DLD1 (cell line): ENCODE measurements around the gene GALNT18.

Experiments used
- in situ Hi-C: cut with HindIII; loops from 2 replicates; pipeline ENCODE4 v1.10.0; 2017; ENCODE audit warnings: low sequenced_read_pairs

The GALNT18 gene

DNA sequence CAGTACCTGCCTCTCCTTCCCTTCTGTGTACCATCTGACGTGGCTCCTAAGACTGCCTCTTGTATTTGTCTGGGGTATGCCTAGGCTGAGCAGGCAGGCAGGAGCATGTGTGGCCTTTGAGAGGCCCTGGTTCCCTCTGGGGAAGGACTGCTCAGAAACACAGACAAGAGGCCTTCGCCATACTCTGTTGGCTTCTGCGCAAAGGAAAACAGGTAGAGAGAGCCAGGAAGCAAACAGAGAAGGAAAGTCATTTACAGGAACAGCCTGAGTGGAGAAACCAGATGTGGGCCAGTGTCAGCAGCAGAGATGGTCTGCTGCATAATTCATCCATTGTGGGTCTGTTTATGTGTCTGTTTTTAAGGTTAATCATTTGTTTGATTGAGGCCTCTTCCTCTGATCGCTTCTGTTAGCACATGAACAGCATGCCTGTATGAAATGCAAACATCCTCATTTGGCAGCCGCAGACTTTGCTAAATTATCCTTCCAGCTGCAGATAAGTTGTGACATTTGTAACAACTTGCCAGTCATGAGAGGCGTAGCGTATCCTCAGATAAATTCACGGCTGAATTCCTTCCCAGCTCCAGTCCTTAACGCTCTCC is 119.4 kb downstream of the GALNT18 start:
- in situ Hi-C loops, result no loop called here

DNA sequence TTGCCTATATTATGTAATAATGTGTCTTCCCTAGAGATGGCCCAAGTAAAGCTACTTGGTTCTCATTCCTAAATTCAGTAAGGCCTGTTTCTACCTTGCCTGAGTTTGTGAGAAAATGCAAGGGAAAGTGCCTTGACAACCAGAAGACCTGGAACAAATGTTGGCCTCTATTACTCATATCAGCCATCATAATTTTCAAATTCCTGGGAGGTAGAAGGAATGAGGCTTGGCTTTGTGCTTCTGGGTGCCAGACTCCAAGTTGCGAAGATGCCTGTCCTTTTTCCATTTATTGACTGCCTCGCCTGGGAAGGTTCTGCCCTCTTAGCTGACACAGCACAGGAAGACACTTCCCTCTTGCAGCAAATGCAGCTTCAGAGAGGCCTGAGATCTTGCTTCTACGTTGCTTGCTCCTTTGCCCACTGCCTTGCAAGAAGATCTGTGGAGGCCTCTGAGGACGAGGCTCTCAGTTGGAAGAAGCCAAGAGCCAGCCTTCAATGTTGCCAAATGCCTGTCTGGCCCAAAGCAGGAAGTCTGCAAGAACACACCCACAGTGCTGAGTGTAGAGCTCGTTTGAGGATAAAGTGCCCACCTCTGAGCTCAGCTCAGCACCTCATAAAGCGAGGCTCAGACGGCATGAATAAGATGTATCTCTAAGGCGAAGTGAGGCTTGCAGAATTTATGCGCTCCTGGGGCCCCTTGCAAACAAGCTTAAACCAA is 120.1 kb downstream of the GALNT18 start:
- in situ Hi-C loops, result no loop called here

DNA sequence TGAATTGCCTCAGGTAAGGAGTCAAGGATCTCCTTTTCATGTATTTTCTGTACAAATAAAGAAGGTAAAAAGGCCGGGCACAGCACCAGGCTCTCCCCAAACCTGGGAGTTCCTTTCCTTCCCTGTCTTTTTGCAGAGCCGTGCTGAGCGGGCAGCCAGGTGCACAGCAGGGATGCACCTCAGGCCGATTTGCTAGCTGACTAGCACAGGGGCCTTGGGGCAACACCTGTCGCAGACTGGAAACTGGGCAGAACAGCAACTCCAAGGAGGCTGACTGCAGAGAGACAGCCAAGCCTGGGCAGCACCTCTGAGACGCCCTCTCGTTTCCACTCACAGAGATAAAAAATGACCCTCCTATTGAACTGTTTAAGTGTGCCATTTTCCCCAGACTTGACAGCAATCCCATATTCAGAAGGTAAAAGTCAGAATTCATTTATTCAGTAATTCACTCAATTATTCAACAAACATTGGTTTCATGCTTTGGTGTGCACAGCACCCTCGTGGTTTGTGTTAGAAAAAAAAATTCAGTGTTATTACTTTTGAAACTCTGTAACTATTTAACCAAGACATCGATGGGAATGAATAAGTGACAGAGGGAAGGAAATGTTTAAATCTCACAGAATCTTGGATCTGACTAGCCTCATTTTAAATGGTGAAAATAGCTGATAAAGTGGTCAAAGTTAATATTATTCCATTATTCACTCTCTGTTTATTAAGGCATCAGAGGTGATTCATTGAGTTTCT is 120.9 kb downstream of the GALNT18 start:
- in situ Hi-C loops, result no loop called here

DNA sequence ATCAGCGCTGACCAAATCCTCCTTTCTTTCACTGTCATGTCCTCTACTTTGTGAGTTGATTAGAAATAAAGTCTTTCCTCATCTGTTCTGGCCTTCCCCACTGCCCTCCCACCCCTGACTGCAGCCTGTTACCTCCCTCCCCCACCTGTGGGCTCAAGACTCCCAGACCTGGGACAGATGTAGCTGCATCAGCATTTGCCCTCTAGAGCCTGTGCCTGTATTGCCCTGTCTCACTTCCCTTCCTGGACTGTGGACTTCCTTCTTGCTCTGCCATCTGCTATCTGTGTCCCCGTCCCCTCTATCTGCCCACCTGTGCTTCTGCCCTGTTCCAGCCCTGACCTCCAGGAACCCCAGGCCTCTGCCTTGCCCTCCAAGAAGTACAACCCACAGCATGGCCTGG is 122.5 kb downstream of the GALNT18 start:
- in situ Hi-C loops, result no loop called here

DNA sequence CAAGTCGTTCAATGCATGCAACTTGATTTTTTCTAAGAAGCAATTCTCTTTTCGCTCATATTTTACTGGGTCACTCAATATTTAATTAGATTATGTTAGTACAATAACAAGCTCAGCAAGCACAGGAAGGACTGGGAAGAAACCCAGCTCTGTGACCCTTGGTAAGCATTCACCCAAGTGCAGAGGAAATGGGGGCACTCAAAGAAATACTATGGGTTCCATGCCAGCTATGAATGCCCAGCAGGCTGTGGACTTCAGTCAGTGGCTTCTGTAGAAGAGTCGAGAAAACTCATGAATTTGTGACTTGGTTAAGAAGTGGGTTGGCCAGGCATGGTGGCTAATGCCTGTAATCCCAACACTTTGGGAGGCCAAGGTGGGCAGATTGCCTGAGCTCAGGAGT is 123.6 kb downstream of the GALNT18 start:
- in situ Hi-C loops, result no loop called here

DNA sequence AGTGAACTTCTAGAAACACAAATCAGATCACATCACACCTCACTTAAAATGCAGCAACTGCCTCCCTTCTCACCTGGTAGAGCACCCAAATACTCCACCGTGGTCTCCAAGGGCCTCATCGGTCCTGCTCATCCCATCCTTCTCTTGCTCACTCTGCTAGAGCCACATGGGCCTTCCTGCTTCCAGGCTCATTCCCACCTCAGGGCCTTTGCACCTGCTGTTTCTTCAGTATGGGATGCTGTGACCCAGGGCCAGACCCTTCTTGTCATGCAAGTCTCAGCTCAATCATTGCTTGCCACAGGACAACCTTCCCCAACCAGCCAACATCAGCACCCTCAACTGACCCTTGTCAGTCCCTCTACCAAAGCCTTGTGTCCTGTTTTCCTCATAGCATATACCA is 124.9 kb downstream of the GALNT18 start:
- in situ Hi-C loops, result no loop called here

DNA sequence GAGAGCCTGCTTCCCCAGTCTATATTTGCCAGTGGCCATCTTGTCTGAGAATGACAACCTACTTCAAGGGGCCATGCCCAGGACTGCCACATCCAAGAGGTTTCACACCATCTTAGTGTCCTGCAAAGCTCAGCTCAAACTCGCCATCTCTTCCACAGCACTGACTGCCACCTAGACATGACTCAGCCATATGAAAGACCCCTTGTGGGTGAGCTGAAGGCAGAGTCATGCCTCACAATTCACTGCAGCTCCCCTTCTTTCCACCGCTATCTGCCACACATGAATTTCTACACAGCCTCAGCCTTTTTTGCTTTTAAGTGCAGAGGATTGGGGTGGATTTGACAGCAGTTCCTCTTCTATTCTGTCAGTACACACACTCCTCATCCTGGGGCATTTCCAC is 127.5 kb downstream of the GALNT18 start:
- in situ Hi-C loops, result no loop called here

DNA sequence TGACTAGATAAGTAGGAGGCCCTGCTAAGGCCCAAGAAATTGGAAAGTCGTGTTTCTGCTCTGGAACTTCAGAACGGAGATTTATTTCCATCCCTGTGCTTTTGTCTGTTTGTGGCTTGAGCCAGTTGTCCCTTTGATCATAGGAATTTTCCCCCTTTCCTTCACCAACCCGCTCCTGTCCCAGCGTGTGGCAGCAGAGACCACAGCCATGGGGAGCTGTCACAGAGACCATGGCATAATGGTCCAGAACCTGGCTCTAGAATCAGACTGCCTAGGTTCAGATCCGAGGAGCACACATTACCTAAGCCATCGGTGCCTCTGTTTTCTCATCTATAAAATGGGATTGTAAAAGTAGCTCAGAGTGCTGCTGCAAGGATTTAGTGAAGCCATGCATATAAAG is 128.1 kb downstream of the GALNT18 start:
- in situ Hi-C loops, result no loop called here

DNA sequence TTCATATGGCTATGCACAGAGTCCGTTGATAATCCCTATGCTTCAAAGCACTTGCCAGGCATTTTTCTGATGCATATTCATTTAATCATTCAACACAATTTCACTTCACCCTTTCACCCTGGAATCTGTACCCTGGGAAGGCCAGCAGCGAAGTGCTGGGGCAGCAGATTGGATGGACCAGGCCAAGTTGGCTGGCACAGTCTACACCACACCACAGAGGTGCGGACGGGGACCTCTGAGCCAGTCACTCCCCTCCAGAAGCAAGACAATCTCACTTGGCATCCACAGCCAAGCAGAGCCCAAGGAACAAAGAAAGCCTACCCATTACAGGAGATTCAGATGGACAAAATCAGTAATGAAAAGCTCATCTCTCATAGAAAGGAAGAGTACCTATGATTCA is 130.2 kb downstream of the GALNT18 start:
- in situ Hi-C loops, result no loop called here

DNA sequence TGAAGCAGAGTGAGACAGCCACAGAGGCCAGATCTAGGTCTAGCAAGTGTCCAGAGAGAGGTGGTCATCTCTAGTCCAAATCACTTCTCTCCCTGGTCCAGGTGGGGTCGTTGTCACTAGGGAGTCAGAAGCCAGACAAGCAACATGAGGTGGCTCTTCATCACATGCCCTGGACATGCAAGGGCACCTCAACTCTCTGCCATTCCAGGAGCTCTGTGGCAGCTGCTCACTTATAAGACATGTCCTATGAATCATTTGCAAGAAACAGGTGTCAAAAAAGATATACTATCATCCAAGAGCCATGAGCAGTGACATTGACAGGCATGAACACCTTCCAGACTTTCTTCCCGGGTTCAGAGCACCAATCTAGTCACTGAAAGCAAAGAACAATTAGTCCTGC is 130.8 kb downstream of the GALNT18 start:
- in situ Hi-C loops, result no loop called here

DNA sequence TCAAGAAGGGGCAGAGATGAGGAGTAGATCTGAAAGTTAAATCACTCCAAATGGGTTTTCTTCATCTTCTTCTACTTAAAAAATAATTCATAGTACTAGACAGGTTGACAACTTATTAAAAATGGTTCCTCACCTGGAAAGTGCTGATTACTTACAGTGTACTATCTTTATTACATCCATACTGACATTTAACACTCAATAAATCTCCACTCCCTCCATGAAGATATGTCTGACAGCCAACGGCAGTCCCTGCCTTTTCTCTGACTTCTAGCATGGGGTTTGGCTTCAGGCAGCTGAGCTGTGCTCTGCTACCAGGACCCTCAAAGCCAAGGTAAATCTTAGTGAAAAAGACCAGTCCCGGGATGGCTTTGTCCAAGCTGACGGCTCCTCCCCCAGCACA is 135.4 kb downstream of the GALNT18 start:
- in situ Hi-C loops, result no loop called here

DNA sequence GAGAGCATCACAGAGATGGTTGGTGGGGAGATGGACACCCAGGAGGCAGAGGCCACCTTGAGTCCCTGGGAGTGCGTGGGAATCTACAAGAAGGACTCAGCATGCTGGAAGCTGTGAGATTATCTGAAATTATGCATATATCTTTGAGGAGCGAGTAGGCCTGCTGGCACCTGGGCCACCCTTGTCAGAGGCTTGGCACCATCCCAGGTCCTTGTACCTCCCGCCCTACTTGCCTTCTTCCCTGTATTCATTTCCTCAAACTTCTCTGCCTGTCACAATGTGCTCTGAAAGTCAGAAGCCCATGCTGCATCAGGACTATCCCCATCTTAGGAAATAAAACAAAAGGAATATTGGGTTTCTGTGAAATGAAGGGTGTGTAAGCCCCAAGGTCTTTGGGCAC is 135.8 kb downstream of the GALNT18 start:
- in situ Hi-C loops, result no loop called here

DNA sequence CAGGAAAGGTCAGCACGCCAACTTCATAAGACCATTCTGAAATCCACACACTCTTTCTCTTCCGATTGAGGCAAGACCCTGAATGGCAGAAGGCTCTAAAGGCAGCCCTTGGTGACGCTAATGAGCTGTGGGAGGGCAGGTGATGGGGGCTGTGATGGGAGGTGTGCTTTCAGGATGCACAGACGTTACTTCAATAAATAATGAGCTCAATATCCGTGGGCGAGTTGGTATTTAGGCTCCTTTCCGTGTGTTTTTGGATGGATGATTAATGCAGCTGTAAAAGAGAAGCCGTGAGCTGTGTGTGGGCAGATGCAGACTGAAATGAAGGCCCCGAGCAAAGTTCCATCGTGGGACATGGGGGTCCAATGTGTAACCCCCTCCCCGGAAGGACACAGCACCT is 138.2 kb downstream of the GALNT18 start:
- in situ Hi-C loops, result no loop called here

DNA sequence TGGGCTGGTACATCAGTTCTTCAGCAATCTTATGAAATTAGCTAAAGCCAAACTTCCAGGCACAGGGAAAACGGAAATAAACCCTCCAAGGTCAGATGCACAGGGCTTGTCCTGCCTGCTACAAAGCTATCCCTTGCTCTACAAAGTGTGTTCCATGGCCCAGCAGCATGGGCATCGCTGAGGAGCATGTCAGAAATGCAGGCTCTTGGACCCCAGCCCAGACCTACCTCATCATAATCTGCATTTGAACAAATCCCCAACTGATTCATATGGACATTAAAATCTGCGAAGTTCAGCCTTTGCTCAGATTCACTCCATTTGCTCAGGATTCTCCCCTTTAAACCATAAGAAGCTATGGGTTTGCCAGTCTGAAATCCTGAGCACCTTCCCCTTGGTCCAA is 139.1 kb downstream of the GALNT18 start:
- in situ Hi-C loops, result no loop called here

DNA sequence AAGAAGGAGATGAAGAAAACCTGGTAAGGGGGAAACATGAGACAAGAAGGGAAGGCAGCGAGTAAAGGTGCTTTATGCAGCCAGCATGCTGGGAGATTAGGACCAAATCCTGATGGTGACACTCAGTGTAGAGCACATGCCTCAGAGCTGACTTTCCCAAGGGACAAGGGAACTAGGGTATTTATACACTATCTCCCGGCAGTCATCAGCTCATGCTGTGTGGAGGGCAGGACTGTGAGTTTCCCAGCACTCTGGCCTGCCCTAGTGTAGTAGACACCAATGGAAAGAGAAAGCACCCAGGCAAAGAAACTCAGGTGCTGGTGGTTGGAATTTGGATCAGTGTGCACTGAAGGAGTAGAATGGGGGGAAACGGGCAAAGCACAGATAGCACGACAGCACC is 140.4 kb downstream of the GALNT18 start:
- in situ Hi-C loops, result no loop called here

DNA sequence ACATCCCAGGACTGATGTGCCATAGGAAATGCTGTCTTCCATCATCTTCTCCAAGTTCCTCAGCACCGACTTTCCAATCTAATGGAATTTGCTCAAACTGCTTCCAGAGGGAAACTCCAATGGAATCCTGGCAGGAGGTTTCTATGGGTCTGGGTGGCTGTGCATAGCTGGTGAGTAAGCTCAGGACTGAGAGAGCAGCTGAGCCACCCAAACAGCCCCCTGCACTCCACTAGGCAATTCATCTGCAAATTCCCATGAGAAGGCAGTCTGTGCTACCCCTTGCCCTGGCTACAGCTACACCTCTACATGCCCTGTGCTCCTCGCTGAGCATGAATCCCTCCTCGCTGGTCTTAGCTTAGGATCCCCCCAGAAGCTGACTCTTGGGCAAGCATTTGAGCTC is 140.8 kb downstream of the GALNT18 start:
- in situ Hi-C loops, result no loop called here

DNA sequence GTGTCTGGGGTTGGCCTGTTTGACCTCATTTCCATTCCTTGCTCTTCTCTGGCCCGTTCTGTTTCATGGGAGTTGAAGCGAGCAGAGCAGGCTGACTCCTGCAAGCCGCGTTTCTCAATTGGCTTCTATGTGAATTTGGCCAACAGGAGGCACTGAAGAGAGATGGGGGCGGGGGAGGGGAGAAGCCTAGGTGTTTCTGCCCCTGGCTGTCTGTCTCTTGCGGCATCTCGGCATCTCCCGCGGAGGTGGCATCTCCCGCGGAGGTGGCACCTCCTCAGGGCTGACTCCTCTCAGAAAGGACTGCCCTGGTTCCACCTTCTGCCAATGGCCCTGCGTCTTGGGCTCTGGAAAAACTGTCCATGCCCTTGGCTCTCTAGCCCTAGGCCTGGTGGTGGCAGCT is 143.1 kb downstream of the GALNT18 start:
- in situ Hi-C loops, result no loop called here

DNA sequence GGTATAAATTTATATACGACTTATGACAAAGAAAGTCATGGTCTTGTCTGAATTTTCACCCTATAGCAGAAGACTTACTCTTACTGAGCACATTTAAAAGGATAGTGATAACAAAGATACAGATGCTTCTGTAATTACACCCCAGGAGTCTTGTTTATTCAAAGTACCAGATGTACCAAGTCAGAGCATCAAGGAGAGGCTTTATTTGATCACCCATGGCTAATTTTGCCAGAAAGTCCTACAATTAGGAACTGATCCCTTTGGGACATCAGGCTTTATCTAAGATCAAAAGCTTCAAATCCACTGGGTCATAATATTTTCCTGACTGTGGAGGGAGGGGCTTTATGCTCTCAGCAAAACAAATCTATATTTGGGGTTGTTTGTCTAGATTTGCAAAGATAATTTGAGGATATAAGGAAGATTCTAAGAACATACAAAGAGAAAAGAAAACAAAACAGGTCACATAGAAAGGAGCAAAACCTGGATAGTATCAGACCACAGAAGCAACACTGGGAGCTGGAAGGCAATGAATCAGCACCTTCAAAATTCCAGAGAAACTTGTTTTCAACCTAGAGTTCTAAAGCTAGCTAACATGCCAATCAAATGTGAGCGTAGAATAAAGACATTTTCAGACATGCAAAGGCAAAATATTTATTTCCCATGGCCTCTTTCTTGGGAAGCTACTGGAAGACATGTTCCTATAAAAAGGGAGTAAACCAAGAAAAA is 143.9 kb downstream of the GALNT18 start:
- in situ Hi-C loops, result no loop called here

DNA sequence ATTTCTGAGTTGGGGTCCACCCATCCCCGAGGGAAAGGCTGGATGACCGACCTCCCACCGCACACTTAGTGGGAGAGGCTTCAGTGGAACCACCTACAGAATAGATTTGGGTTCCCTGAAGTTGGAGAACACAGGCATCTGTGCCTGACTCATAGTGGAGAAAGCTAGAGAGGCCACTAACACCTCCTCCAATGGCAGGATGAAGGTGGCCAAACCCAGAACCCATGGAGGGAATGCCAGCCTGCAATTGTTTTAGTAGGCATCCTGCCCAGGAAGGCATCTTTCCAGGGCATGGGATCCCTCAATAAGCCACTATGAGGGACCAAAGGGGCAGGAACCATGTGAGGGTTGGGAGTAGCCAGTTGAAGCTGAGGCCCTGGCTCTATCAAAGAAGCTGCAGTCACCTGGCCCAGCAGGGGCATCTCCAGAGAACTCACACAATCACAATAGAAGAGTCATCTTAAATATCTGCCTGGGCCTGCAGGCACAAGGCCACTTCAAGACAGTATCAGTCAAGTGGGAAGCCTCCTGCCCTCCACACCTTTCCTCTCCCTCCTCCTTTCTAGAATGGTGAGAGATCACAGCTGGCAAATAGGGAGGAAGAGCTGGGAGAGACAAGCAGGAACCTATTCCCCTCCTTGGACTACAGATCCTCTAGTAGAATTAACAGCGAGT is 144.7 kb downstream of the GALNT18 start:
- in situ Hi-C loops, result no loop called here

DNA sequence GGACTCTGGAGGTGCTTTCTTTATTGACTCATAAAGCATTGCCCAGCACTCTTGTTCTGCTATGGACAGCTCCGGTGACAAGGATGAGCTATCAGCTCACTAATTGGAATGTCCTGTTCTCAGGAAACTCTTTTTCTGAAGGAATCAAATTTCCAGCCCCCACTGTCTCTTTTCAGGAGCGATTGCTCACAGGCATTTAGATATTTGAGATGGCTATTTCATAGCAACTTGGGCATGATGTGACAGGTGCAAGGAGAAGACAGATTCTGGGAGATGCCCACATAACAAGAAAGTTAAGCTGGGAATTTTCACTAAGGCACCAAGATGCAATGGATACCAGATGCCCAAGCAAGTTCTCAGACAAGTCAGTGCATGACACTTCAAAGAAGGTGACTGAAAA is 145.3 kb downstream of the GALNT18 start:
- in situ Hi-C loops, result no loop called here

DNA sequence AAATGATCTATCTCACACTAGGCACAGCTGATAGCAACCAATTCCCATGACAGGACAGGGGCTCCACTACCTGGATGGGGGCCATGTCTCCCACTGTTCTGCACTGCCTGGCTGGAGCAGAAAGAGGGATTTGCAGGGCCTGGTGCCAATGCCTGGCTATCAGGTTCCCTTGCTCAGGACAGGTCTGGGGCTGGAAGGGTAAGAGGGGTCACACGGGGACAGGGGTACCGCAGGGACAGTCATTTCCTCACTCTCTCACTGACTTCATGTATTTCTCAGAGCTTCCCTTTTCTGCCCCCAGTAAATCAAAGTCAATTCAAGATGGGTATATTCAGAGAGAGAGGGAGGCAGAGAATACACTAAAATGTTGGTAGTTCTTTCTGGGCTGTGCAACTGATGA is 149.7 kb downstream of the GALNT18 start:
- in situ Hi-C loops, result no loop called here
